ENCODE measurements around the gene STRN3. TPM values are rescaled to one million over a fixed set of nuclear protein-coding genes. Genes with fewer than 3 reads are reported as not detected.

Gene STRN3
- total RNA-seq, 2 experiments from 2014 or later, result 17.7 to 21.7 TPM

GRCh38 chr14:30888480-30889243, 137.5 kb downstream of the STRN3 start:
- ChIA-PET POLR2A (no interaction called here), CTCF (interaction anchor here (1.5 kb wide), 1 partner anchor 17 kb away, joined by 4 read pairs; no protein-coding TSS in a partner anchor)

DNA sequence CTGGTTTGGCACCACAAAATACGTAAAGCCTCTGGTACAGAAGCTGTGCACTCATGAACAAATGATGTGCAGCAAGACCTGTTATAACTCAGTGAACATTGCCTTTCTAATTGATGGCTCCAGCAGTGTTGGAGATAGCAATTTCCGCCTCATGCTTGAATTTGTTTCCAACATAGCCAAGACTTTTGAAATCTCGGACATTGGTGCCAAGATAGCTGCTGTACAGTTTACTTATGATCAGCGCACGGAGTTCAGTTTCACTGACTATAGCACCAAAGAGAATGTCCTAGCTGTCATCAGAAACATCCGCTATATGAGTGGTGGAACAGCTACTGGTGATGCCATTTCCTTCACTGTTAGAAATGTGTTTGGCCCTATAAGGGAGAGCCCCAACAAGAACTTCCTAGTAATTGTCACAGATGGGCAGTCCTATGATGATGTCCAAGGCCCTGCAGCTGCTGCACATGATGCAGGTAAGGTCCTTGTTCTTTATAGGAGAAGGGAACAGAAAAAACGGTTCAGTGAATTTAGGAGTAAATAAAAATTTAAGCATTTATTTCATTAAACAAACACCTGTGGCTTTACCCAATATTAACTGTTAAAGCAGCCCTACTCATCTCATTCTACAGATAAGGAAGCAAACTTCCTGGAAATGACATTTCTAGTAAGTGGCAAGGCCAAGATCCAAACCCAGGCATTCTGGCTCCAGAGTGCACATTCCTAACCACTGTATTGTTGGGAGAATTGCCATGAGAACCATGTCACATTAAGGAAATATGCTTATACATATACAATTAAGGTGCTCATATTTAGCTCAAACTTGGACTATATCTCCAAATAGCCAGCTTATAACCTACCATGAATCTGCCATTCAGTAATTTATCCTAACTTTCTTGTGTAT, 140.1 kb downstream of the STRN3 start:
- CTCF ChIA-PET, result no interaction called here

GRCh38 chr14:30884901-30885300, 141.3 kb downstream of the STRN3 start:
- ChIA-PET POLR2A (no interaction called here), CTCF (no interaction called here)

More for the DNA sequence above, 140.1 kb downstream of the STRN3 start:
- POLR2A ChIA-PET, result no interaction called here

GRCh38 chr14:30883508-30884294, 142.5 kb downstream of the STRN3 start:
- ChIA-PET POLR2A (interaction anchor here (1.3 kb wide), 1 partner anchor 143 kb away, joined by 4 read pairs; the partner anchor contains the start of gene STRN3), CTCF (no interaction called here)

DNA sequence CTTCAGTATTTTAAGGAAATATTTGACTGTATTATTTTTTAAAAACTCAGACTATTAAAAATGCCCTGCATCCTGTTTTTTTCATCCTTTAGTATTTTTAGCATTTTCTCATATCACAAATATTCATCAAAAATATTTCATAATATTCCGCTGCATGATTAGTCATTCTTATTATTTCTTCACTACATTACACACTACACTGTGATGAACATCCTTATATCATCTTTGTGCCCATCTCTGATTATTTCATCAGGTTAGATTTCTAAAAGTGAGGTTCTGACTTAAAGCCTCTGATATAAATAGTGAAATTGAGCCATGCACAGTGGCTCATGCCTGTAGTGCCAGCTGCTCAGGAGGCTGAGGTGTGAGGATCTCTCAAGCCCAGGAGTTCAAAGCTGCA, 143.7 kb downstream of the STRN3 start:
- CTCF ChIA-PET, result no interaction called here

DNA sequence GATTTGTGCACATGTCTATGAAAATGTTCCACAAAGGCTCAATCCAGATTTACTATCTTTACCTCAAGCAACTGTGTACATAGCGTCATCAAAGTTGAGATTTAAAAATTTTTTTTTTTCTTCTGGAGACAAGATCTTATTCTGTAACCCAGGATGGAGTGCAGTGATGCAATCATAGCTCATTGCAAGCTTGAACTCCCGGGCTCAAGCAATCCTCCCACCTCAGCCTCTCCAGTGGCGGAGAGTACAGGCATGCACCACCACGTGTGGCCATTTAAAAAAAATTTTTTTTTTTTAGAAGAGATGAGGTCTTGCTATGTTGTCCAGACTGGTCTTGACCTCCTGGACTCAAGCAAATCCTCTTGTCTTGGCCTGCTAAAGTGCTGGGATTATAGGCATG, 149.5 kb downstream of the STRN3 start:
- ChIA-PET CTCF (no interaction called here), POLR2A (no interaction called here)

More for the DNA sequence above, 143.7 kb downstream of the STRN3 start:
- POLR2A ChIA-PET, result no interaction called here

- ChIA-PET POLR2A (no interaction called here), CTCF (no interaction called here)
These were observed 150.5 kb downstream of the STRN3 start for GRCh38 chr14:30875788-30876053.

DNA sequence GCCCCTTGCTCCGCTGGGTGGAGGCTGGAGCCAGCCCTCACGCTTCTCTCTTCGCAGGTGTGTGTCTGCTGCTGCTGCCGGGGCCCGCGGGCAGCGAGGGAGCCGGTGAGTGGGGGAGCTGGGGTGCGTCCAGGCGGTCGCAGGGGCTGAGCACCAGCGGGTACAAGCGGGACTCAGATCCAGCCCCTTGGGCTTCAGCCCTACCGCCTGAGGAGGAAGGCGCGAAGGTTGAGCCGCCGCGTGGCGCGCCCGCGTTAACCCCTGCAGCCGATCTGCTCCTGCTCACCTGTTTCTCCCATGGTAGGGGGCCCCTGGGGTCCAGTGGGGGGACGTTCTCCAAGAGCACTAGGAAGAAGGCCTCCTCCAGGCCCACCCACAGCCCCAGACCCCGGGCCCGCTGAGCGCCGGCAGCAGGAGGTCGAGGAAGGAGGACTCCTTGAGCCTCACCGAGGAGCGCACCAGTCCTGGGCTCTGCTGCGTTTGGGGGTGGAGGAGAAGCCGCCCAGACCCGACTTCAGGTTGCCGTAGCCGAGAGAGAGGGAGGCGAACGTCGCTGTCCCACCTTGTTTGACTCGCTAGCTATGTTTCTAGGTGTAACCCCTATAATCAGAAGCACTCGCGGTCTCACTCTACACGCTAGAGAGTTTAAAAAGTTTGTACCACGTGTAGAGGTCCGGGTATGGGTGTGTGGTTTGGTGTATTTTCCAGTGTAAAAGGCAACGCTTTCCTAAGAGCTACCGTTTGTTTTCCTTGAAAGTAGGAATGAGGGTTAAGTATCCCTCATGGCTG, 151.0 kb downstream of the STRN3 start:
- ChIA-PET POLR2A (no interaction called here), CTCF (no interaction called here)

DNA sequence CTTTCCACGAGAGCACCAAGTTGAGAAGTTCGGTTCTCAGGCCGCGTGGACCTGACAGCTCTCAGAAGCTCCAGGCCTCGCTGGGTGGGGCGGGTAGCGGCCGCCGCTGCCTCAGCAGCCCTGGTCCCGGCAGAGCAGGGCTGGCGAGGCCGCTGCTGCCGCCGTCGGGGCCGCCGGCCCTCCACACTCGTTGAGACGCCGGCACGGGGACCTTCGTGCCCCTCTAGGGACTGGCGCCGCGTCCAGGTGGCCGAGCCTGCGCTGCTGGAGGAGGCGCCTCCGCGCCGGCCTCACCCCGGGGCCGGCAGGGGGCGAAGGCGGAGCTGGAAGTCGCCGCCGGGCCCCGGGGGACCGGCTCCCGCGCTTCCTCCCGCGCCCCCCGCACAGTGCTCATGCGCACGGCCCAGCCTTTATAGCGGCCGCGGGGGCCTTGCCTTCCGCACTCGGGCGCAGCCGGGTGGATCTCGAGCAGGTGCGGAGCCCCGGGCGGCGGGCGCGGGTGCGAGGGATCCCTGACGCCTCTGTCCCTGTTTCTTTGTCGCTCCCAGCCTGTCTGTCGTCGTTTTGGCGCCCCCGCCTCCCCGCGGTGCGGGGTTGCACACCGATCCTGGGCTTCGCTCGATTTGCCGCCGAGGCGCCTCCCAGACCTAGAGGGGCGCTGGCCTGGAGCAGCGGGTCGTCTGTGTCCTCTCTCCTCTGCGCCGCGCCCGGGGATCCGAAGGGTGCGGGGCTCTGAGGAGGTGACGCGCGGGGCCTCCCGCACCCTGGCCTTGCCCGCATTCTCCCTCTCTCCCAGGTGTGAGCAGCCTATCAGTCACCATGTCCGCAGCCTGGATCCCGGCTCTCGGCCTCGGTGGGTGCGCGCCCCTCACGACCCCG, 151.8 kb downstream of the STRN3 start, which contains the start of gene COCH:
Gene COCH (plus strand): TSS at position 440 of the 879 bp plus-strand sequence. CDS start 380 bp downstream, at position 820.
- CTCF ChIA-PET, result no interaction called here
- POLR2A ChIA-PET, result no interaction called here

DNA sequence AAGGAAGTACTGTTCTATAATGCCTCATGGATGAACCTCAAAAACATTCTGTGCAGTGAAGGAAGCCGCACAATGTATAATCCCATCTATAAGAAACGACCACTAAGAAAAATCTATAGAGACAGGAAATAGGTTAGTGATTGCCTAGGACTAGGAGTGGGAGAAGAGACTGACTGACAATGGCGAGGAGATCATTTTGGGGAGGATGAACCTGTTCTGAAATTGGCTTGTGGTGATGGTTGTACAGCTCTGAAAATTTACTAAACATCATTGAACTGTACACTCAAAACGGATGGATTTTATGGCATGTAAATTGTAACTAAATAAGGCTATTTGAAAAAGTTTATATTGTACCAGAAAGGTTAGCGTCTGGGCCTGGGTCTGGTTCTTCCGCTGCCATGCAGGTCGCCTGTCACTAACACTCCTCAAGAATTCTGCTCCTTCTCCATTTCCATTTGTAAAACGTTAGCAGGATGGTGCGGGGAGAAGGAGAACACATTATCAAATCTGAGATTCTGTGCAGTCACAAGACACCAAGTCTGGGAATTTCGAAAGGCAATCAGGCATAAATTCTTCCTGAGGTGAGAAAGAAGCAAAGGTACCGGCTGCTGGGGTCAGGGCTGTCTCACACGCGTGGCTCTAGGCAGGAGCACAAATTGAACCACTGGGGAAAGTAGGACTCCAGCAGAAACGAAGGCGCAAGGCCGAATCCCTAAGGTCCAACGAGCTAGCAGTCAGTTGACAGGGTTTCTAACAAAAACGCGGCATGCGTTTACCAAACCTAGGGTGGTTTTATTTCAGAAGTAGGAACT, 152.7 kb downstream of the STRN3 start:
- CTCF ChIA-PET, result no interaction called here
- POLR2A ChIA-PET, result no interaction called here

- POLR2A ChIA-PET, result no interaction called here
These were observed 153.6 kb downstream of the STRN3 start for GRCh38 chr14:30872602-30873001.

DNA sequence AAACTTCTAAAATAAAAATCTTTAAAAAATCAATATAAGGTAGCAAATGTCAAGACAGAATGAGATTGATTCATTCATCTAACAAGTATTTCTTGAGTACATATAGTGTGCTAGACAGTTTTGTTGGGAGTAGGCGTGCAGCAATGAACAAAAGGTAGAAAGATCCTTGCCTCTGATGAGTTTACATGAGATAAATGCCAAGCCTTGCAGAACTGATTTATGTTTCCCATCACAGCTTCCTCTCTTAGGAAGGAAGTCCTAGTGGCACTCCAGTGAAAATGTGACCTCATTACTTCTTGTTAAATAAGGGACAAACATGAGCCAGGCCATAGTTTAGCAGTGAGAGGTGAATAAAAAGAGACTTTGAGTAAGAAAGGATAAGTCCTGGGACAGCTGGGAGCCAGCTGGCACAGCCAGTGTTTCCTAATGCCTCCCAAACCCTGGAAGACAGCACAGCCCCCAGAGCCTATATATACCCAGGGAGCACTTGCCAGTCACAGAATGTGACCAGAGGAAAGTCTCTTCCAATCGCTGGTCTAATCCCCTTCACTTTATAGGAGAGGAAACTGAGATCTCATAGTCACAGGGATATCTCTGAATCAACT, 156.5 kb downstream of the STRN3 start:
- POLR2A ChIA-PET, result no interaction called here
- CTCF ChIA-PET, result no interaction called here

More at GRCh38 chr14:30872602-30873001, 153.6 kb downstream of the STRN3 start:
- CTCF ChIA-PET, result no interaction called here

DNA sequence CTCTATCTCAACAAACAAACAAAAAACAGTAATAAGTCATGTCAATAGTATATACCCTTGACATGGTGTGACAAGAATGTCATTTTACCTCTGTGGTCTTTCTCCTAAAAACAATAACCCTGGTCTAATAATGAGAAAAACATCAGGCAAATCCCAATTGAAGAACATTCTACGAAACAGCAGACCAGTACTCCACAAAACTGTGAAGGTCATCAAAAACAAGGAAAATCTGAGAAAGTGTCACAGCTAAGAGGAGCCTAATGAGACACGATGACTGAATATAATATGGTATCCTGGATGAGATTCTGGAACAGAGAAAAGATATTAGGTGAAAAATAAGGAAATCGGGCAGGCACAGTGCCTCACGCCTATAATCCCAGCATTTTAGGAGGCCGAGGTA, 157.4 kb downstream of the STRN3 start:
- ChIA-PET POLR2A (no interaction called here), CTCF (no interaction called here)

- CTCF ChIA-PET, result no interaction called here
These were observed 161.2 kb downstream of the STRN3 start for GRCh38 chr14:30864934-30865333.

GRCh38 chr14:30861200-30861599, 165.0 kb downstream of the STRN3 start:
- POLR2A ChIA-PET, result no interaction called here
- CTCF ChIA-PET, result no interaction called here

More at GRCh38 chr14:30864934-30865333, 161.2 kb downstream of the STRN3 start:
- POLR2A ChIA-PET, result no interaction called here

GRCh38 chr14:30855345-30856037, 170.7 kb downstream of the STRN3 start:
- CTCF ChIA-PET, result no interaction called here
- POLR2A ChIA-PET, result no interaction called here

DNA sequence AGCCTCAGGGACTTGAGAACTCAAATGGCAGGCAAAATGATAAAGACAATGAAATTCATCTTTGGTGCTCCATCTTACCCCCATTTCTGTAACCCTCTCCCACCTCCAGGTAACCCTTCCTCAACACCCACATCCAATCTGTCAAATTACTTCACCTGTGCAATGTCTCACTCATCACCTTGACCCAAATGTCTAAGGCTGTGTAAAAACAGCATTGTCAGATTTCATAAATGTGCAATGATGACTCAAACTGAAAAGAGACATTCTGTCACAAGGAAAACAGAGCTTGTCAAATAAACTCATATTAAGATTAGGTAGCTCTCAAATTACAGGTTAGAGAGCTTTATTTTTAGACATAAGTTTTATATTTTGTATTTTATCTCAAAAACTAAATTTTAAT, 171.7 kb downstream of the STRN3 start:
- CTCF ChIA-PET, result no interaction called here
- POLR2A ChIA-PET, result no interaction called here
